Fibroblast of skin of abdomen (primary cell): ENCODE data around the gene DCC.

Experiments used
- DNase-seq: peaks from one replicate; pipeline ENCODE4 v3.0.0-alpha.2; 2013

DCC gene

DNA sequence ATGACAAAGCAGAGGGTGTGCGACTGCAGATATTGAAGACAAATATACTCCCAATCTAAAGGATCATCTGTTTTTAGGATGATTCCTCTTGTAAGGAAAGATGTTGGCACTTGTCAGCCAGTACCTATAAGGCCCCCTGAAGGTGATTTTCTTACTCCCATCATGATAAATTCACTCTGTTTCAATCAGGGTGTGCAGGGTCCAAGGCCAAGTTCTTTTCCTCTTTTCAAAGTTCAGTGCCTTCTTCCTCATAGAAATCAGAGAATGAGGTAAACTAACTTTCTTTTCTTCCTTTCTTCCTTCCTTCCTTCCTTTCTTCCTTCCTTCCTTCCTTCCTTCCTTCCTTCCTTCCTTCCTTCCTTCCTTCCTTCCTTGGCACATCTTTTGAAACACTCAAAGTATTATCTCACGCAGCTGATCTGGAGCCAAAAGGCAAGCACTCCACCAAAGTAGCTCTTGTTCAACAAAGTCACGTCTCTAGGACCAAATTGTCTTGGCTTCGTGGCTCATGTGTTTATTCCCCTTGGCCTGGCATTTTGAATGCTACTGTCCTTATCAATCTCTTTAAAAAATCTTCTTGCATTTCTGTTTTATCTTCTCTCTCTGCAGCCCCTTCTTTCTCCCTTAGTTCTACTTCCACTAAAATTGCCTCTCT is 87.7 kb downstream of the DCC start:
- no peak for DNase-seq

DNA sequence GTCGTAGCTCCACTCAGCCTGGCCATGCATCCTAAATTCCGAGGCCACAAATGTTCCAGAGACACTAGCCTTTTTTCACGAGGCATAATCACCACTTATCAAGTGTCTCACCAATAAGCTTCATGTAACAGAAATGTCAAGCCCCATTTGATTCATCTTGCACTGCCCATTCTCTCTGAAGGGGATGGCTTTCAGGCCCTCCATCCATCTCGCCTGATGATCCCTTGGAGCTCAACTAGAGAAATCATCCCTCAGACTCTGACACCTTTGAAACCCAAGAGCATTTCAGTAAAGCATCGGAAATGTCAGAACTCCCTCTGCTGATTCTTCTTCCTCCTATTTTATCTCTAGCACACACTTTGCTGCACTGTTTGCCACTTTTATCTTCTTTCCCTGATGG is 91.7 kb downstream of the DCC start:
- no peak for DNase-seq

DNA sequence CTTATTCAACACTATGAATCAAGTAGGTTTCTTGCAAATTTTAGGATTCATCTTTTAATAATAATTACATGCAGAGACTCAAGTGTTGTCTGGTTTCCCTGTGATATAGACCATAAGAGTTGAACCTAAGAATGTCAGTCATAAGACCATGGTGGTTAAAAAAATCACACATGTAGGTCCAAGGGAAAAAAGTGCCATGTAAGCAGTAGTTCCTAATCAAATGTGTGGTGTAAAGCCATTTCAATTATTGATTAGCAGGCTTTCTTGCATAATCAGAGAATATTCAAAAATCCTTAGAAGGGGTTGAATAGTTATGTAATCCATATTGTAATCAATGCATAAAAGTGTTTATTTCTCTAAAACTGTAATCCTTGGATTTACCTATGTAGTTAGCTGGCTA is 93.8 kb downstream of the DCC start:
- DNase-seq: no peak

DNA sequence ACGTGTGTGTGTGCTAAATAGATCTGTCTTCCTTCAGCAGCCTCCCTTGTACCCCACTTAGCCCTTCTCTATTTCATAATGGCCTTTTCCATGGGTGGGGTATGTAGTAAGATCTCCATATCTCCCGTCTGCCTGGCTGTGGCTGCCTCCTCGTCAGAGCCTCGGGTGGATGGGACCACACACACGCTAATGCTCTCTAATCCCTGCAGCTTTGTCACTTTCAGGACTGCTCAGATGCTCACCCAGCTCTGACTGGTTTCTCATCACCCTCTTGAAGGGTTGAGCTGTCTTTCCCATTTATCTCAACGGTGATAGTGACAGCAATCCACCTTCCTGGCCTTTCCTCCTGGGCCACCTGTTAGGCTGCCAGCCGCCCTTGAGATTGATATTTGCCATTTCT is 95.3 kb downstream of the DCC start:
- DNase-seq: no peak

DNA sequence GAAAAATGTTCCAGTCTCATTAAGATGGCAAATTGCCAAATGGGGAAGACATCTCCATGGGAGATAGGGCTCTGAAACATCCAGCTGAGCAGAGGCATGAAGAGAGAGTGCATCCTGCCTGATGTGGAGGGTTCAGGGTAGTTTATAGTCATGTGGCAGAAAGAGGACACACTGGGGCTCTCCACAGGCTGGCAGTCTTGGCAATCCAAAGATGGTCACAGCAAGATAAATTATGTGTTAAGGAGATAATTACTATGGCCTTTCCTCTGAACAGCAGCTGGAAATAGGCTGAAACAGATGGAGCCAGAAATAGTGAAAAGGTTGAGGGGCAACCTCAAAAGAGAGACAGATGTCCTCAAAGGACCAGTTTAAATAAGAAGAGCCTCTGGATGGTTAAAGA is 97.2 kb downstream of the DCC start:
- no peak for DNase-seq

DNA sequence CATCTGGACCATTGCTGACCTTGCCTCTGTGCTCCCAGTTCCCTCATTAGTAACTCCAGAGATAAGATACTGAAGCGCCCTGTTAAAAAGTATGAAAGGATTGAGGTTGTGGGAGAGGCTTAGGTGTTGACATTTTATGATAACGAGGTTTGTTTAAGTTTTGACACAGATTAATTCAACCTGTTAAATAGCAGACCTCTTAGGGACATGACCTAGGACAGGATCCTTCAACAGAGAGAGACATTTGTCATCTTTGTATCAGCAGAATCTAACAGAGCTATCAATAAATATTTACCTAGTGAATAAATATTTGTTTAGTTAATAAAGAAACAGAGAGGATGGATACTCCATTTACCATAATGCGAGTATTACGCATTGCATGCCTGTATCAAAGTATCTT is 99.5 kb downstream of the DCC start:
- no peak for DNase-seq

DNA sequence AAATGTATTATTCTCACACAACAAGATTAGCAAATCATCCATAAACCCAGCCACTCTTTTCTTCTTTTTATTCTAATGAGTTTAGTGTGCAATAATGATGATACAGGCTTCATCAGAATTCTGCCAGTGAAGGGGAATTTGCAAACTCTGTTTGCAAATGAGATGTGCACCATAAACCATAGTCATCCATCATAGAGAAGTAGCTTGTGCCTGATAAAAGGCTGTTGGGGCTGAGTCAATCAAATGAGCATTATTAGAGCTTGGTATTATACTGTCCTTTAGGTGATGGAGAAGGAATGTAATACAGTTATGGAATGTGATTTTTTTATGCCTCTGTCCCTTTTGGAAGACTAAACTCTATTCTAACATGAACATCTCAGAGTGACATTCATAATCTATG is 101.8 kb downstream of the DCC start:
- DNase-seq: no peak

DNA sequence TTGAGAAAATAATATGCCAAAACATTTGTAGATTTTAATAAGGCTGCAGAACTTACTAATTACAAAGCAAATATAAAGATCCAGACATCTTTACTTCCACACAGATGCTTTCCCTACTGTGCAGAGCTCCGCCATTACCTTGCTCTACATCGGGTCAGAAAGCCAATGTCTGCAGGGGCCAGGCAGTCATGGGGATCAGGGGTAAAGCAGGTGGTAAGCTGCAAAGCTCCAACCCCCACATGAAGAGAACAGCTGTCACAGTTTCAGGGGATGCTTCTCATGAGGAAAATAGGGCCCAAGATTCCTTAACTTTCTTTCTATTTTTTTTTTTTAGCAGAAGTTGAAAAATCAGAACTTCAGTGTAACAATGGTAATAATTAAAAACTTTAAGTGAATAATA is 102.7 kb downstream of the DCC start:
- no peak for DNase-seq

DNA sequence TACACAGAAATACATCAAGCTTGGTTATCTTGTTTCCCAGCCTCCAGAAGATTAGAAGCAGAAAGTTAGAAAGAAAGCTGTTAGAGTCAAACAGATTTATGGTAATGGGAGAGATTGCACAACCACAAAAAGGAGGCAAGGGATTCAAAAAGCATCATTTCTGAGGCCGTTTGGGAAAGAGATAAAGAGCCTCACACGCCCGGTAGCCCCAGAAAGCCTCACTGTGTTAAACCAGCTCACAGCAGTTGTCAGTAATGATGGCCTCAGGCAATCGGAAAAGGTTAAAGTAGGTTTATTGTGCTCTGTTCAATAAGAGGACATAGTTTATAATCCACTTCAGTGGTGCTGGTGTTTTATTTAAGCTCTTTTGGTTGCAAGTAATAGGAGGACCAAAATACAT is 111.3 kb downstream of the DCC start:
- no peak for DNase-seq

DNA sequence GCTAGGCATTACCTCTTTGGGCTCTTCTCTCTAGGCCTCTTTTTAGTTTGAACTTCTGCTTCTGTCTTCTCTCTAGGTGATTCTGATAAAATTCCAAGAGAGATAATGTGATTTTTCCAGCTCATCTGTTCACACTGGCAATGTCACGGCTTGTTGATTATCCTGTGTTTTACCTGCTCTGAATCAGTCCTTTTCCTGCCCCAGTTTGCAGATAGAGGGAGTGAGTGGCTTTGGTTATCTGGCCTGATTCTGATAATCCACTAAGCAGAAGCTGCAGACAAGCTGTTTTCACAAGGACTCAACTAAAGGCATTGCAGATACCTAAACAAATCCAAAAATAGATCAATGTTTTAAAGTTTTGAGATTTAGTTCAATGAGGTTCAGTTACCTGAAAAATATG is 111.9 kb downstream of the DCC start:
- DNase-seq: no peak

DNA sequence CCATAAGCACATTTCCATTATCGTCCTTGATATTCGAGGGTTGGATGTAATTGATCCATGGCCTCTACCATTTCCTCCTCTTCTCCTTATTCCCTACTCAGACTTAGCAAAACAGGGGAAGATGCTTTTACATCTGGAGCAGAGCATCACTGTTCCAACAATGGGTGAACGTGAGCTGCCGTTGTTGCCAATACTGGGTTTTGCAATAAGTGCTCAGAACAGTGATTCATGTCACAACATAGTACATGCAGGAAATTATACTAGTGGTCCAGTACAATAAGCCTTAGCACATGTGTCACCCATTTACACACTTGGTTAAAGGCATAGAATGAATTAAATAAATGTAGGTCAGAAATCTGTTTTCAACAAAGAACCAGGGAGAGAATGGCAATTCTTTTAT is 112.4 kb downstream of the DCC start:
- peak; percentile 3 for DNase-seq

DNA sequence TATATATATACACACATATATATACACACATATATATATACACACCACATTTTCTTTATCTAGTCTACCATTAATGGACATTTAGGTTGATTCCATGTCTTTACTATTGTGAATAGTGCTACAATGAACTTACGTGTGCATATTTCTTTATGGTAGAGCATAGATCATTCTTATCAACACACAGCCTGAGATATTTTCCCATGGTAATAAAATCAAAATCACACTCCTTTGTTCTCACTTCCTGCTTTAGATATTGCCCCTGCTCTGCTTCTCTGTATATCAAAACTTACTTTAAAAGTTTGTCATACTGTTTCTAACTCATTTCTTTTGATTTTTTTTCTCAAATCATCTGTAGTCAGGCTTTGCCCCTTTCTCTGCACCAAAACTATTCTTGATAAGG is 119.9 kb downstream of the DCC start:
- no peak for DNase-seq

DNA sequence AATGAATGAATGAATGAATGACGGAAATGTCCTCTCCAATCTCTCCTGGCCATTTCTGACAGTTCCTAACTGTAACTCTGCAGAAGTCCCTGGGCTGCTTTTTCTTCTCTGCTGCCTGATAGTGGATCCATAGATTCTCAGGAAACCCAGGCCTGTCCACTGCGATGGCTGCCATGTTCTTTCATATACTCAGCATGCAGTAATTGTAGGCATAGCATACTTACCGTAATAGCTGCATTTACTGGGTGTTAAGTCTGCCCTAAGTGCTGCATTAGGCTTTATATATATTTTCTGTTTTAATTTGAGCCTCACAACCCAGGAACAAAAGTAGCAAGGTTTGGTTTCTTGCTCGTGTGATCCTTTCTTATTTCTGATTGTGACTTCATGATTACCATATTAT is 122.9 kb downstream of the DCC start:
- no peak for DNase-seq

DNA sequence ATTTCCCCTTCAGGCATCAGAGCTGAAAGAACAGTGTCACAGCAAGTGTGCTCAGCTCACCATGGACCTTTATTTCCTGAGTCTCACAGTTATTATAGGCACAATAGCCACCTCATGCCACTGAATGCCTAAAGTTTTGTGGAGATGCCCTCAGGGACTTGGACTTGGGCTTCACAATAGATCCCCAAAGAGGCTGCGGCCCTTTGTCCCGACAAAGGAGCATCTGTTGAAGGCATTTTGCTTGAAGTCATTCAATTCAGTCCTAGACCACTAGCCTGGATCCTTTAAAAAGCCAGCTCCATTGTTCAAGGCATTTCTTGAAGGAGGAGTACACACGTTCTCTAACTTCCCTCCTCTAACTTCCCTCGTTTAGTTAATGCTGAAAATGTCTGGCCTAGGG is 125.4 kb downstream of the DCC start:
- DNase-seq: no peak

DNA sequence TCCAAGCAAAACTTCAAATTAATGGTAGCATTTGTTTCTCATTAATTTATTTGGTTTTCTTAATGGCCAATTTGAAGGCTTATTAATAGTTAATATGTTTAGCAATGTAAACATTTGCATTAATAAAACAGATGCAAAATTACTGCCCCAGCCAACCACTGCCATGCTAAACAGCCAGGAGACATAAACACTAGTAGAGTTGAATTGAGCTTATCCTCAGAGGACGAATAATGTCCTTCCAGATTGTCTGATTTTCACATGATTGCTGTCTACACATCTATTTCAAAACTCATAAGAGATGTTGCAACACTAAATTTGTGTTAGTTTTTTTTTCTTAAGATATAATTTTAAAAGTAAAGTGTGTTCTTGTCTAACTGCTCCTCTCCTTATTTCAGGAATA is 128.5 kb downstream of the DCC start:
- DNase-seq: no peak

DNA sequence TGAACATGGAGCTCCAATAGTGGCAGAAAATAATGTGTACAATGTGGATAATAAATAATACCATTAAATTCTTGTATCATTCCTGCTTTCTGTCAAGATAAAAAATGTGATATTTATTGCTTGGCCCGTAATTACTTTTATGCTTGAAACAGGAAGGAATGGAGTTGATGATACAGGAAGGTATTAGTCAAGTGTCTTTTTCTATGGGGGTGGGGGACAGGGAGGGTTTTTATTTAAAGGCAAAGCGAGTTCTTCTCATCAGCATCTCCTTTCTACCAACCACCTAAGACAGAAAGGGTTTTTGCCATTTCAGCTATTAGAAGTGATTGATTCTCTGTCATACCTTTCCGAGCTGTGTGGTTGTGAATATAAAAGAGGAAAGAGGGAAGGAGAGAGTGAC is 135.3 kb downstream of the DCC start:
- no peak for DNase-seq

DNA sequence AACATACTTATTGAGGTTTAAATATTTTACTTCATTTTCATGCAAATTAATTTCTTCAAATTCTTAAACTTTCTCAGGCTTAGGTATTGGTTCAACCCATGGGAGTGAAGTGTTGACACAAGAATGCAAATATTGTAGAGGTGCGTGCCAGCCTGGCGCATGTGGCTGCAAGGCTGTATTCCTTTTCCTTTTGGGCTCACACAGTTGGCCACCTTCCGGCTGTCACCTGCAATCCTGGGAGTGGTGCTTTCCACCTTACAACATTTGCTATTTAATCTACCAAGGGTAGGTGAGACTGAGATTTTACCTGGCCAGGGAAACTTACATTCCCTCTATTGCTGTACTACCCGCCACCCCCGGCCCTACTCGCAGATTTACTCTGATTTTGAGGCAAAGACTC is 141.1 kb downstream of the DCC start:
- DNase-seq: no peak

DNA sequence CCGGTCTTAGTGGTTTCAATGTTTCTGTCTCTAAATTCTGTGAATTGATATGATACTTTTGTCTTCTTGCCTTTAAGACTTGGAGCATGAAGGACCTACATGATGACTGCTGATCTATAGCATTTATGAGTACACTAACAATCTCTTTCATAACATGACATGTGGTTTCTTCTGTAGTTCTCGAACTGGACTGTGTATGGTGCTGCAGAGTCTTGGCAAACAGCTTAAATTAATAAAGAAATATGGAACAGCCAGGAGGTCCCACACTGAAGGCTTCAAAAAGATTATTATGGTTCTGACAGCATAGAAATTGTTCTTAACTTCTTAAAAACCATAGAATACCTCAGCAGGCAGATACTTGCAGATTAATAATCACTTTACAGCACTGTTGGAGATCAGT is 145.0 kb downstream of the DCC start:
- no peak for DNase-seq

DNA sequence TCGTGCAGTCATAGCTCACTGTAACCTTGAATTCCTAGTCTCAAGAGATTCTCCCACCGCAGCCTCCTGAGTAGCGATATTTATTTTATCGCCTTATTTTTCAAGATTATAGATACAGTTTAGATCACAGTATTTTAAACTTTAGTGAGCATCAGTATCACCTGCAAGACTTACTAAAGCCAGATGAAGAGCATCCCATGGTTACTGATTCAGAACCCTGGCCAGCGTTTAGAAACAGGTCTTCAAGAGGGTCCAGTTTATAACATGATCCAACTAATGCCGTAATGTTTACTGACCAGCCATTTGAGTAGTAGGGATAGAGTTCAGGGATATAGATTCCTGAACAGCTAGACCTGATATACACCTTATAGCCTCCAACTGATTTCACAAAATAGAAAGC is 146.1 kb downstream of the DCC start:
- DNase-seq: no peak

DNA sequence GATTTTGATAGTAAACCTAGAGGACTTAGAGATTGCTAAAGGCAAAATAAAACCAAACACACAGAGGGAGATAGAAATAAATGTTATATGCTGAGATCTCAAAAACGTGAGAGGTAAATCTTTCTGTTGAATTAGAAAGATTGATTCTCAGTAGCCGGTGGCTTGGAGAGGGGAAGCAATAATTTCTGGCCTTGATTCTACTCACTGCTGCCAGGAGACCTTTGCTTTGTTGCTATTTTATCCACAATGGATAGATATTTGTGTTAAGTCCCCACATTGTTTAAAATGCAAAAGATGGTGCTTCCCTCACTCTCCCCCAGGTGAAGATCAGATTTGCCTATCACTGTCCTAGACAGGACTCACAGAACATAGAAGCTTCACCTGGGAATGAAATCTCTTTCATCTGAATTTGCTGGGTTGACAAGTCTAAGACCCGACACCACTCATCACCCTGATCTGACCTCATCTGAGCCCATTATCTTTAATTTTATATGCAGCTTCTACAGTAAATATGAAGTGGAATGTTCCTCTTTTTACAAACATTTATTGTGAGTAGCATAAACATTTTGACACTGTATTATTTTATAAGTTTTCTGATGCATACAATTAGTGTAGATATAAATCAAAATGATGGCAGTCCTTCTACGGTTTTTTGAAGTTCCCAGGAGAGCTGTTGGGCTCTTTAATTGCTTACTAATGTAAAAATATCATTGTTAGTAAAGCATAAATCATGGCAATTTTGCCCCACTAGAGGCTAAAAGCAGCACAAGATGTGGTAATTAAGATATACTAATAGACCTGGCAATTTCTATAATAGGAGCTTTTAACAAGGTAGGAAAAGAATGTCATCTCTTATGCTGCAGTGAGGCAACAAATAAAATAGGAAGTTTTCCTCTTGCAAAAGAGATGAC is 149.7 kb downstream of the DCC start:
- no peak for DNase-seq

DNA sequence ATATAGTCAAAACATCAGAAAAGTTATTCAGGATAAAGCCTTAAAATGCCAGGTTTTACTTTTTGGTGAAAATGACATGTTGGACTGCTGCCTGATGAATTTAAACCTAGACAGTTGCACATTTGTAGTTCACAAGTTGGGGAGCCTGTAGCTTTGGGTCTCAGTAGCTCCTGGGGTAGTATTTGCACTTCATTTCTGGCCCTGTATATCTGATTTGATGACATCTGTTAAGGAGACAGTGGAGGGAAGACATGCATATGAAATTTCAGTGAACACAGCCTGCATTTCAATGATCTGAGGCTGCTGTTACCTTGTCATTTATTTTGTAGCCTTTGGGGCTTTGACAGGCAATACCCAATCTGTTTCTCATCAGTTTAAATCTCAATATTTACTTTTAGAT is 156.4 kb downstream of the DCC start:
- no peak for DNase-seq

DNA sequence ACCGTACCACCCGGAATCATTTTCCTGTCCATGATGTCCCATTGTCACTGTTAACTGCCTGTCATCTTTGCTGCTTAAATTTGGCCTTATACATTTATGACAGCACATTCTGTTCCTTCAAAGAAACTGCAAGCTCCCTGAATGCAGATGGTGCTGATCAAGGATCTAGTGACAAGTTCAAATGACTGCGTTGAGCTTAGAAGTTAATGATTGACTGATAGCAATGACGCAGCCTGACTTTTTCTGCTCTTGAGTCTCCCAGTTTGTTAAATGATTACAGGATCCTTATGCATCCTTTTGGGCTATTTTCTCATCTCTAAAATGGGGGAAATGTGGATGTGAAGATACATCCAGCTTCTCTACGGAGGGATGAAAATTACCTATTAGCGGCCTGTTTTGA is 159.0 kb downstream of the DCC start:
- no peak for DNase-seq

DNA sequence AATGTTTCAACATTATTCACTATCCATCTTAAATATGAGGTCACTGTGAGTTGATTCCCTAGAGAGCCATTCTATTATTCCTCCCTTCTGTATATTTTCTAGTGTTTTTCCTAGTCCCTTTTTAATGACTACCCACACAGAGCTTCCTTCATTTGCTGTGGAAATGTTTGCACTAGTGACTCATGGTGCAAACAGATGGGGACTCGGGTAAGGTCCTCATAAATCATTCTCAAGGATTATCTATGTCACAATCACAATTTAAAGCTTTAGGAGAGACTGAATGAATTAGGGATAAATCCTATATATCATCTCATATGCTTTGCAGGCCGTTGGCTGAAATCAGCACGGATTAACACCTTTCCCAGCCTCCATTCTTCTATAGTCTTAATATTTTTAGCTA is 159.6 kb downstream of the DCC start:
- peak; percentile 71 for DNase-seq

DNA sequence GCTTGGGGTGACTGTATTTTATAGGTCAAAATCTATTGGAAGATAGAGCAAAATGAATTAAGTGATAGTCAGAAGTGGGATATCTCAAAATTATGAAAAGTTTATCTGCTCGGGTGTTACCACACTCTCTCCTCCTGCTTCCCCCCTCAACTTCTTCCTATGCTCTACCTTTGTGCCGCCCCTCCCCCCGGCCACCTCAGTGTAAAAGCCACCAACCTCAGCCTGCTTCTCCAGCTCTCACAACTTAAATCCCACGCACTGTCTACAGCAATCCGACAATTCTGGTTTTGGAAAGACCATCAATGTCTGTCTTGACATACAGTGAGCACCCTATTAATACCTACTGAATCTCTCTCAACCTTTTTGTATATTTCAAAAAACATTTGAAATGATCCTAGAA is 164.6 kb downstream of the DCC start:
- DNase-seq: no peak

DNA sequence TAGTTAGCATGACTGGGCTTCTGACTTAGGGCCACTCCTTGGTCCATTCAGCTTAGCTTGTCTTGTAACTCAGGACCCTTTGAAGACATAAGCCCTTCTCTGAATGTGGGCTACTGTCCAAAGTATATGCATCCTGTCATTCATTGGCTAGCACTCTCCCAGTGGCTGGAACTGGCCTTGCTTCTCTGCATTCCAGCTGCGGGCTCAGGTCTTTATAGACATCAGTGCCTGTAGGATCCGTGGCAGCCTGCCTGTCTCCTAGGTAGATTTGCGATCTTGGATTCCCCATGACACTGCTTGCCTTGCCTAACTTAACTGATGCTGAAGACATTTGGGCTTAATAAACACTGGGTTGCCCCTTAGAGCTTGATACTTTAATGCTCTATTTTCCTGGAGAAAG is 170.1 kb downstream of the DCC start:
- no peak for DNase-seq
